NCI-H345 treated with DMSO at 0.1 percent for 48 hours (cell line): ENCODE results near the gene ELL2.
"Not testable (repeated sequence)": the region's sequence is repeated elsewhere in the genome, so short reads cannot be mapped to it uniquely, and the experiment has no call there.

Experiments
- DNase-seq: peaks from one replicate; lab custom pipeline; 2025; ENCODE audit not compliant: unreplicated experiment; lab: John Stamatoyannopoulos, UW

ELL2 gene

GRCh38 chr5:95862671-95863382 lies 98.8 kb downstream of the ELL2 start:
- DNase-seq: no peak

- no peak for DNase-seq
These were observed 99.6 kb downstream of the ELL2 start for GRCh38 chr5:95861864-95862561.

GRCh38 chr5:95861221-95861863 lies 100.3 kb downstream of the ELL2 start:
- DNase-seq: no peak

DNA sequence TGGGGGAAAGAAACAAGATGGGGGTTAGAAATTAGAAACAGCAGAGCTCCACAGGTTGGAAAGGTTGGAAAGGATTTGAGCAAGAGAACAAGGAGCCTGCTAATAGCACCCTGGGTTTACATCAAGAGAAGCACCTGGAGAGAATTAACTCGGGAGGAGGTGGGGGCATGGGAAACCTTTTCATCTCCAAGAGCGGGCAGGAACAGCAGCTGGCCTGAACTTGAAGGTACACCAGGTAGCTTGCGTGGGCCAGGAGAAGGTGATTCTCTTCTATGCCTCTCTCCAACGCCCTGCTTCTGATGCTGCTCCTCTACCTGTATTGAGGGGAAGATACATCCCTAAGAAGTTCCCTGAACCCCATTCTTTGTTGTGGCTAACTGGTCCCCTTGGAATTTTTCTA lies 102.0 kb downstream of the ELL2 start:
- DNase-seq: no peak

GRCh38 chr5:95858661-95859595 lies 102.7 kb downstream of the ELL2 start:
- peak; percentile 64 for DNase-seq

- peak; percentile 27 for DNase-seq
These were observed 103.6 kb downstream of the ELL2 start for GRCh38 chr5:95858023-95858461.

DNA sequence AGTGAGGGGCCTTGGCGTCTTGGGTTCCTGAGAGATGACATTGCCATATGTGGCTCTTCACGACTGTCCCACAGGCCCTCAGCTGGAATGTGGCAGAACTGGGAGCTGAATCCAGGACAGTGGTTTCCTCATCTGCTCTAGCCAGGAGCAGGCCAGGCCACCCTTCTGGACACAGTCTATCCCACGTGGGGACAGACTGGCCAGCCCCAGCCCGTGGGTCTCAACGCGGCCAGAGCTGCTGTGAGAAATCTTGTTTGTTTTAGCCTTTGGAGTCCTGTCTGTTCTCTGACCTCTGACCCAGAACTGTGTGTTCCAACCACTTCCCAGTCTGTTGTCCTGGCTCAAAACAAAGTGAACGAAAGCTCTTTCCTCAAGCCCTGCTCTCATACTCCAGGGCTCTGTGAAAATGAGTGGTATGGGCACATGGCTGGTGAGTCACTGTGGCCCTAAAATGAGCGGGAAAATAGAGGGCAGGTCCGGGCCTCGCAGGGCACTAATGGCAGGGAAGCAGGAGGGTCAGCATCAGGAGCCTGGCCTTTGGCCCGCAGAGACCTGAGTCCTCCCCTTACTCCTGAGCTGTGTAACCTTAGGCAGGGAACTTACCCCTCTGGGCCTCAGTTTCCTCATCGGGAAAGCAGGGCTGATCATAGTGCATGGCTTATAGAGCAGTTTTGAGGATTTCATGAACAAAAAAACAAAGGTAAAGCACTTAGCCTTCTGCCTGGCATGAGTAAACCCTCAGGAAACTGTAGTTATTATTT lies 104.3 kb downstream of the ELL2 start:
- DNase-seq: no peak

- no peak for DNase-seq
These were observed 105.1 kb downstream of the ELL2 start for GRCh38 chr5:95856501-95856981.

- DNase-seq: no peak
These were observed 108.2 kb downstream of the ELL2 start for GRCh38 chr5:95853490-95853889.

DNA sequence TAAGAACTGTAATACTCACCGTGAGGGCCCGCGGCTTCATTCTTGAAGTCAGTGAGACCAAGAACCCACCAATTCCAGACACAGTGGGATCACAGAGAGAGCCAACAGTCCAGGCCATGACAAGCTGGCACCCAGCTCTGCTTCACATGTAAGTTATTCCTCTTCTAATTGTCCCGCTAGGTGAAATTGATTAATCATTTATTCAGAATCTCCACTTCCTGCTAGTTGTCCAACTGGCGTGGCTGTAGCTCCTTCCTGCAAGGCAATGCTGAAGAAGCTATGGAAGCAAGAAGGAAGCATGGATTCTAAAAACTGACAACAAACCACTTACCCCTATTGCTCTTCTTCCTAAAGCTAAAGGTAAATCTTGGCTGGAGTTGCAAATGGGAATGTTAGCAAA lies 109.1 kb downstream of the ELL2 start:
- DNase-seq: no peak

- not testable (repeated sequence) for DNase-seq
These were observed 110.5 kb downstream of the ELL2 start for GRCh38 chr5:95851141-95851540.

DNA sequence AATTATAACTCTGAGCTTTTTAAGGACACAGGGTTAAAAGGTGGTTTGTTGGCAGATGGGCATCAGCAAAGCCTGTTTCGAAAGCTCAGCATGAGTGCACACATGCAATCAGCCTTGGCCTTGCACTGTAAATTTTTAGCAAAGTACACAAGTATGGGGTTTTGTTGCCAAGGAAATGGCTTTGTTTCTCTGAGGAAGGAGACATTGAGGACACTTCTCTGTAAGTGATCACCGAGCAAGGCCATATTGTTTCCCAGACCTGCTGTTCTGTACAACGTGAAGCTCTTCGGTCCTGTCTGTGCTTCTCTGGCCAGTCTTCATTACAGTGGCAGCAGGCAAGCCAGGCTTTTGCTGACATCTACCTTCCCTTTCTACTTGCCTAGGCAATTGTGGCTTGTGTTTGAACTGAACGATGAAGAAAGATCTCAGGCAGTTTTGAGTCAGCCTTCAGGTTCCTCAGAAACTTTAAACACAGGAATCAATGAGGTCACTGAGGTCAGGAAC lies 111.2 kb downstream of the ELL2 start:
- no peak for DNase-seq

DNA sequence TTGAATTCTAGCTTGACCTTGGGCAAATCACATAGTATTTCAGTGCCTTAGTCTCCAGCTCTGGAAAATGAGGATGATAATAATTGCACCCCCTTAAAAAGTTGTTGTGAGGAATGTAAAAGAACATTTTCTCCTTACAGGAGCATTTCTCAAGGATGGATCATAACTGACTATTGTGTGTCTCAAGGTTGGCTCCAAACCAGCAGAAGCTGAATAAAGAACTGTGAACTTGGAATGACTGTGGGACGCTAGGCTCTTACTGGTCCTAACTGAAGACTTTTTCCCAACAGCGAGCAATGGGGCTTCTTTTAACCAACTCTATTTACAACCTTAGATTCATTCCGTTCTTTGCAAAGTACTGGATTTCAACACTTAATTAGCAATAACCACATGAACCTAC lies 113.0 kb downstream of the ELL2 start:
- DNase-seq: no peak

DNA sequence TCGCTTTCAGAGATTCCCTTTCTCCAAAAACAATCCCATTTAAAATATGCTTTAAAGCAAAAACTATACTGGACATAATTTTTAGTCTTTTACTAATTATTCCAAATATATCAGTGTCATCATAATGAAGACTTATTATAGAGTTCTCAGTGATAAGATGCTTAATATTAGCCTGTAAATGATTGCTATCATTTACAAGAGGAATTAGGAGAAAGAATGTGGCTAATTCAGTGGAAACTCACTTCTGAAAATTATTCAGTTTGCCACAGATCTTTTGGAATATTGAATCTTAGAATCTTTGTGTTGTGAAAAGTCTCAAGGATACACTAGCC lies 114.4 kb downstream of the ELL2 start:
- no peak for DNase-seq

DNA sequence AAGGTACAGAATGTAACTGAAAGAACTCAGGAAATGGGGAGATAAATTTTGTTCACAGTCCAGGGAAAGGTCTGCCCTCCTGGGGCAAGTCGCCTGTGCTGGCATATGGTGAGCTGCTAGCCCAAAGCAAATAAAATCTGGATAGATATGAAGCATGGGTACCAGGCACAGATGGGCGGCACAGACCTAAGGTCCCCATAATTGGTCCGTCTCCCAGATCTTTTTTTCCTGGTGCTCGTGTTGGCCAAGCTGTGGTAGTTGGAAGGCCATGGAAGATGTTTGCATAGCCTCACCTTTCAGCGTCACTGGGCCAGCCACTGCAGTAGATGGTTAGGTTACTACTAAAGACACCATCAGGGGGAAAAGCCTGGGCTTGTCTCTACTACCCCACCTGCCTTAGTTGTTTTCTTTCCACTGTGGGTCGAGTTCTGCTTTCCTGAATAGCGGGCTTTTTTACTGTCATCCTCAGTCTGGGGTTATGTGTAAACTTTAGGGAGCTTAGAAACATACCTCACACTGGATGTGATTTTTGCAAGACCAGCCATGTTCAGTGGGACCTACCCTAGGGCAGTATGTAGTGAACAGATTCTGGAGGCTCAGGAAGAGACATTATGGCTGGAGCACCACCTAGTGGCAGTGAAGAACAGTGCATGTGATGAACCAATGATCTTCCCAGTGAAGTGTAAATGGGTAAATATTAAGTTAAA lies 114.9 kb downstream of the ELL2 start:
- DNase-seq: peak; percentile 24

DNA sequence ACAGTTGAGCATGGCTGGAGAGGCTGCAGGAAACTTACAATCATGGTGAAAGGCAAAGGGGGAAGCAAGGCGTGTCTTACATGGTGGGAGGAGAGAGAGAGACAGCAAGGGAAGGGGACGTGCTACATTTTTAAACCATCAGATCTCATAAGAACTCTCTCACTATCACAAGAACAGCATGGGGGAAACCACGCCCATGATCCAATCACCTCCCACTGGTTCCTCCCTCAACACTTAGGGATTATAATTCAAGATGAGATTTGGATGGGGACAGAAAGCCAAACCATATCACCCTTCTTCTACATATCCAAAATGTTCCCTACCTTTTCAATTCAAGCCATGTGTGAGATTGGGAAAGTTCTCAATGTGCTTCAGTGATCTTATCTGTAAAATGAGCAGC lies 116.3 kb downstream of the ELL2 start:
- DNase-seq: no peak

DNA sequence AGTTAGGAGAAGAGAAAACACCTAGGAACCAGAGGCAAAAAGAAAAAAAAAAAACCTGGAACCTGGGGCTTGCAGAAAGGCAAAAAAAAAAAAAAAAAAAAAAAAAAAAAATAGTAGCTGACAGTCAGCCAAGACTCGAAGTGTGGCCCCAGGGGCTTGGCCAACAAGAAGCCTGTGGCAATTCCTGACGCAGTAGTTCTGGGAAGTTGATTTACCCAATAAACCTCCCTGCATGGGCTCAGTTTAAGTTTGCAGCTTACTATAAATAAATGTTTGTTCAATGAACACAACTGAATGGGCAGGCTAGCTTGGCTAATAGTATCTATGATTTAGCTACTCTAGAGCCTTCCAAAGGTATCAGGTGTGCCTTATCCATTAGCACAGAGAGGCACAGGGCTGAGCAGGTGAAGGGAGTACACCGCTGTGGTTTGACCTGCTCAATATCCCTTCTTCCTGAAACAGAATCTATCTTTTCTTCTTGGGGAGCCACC lies 117.9 kb downstream of the ELL2 start:
- no peak for DNase-seq

DNA sequence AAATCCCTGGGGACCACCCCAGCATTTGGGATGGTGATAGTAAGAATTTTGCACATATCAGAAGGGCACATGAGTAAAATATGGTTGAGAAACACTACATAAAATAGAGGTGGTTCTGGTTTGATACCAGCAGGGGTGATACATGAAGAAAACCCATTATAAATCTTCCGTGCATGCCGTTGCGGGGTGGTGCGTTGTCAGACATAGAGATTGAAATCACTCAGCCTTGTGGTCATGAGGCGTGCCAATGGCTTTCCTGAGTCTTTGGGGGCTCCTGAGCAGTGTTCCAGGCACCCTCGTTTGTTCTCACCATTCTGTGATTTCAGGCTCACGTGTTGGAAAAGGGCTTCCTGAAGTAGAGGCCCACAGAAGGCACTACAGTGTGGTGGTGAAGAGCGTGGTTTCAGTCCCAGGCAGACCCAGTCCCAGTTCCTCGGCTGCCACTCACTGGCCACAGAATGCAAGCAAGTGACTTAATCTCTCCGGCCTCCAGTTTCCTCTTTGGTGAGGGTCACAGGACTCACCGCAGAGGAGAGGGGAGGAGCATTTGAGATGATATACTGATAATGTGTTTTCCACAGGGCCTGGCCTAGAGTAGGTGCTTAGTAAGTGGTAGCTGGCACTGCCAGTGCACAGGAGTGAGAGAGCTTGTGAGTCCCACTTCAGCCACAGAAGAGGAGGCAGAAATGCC lies 118.7 kb downstream of the ELL2 start:
- no peak for DNase-seq
